ENCODE results near the gene PI4KB.

Gene PI4KB

DNA sequence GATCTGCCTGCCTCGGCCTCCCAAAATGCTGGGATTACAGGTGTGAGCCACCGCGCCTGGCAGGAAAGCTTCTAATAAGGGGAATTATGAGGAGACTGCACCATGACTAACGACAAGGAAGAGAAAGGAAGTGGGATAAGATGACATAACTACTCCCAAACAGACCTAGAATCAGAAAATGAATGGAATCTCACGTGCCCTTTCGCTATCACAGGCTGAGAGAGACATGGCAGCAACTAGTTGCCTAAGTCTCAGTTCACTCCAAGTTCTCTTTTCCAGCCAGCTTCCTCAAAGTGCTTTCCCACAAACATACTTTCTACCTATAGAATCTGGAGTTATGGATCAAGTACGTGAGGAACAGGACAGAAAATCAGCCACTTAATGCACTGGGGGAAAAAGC is 2.0 kb downstream of the PI4KB start:
- no peak for ATAC-seq
- TF ChIP-seq ZFP30 (CRISPR knock-in tag; IDR thresholded peaks at IDR 0.05) (no peak), RARB (CRISPR knock-in tag; IDR thresholded peaks at IDR 0.05) (no peak), OSR1 (CRISPR knock-in tag; IDR thresholded peaks at IDR 0.05) (no peak), CSDC2 (CRISPR knock-in tag; IDR thresholded peaks at IDR 0.05) (no peak), TOX (CRISPR knock-in tag; IDR thresholded peaks at IDR 0.05; ENCODE audit: borderline replicate concordance) (no peak), BACH2 (CRISPR knock-in tag; IDR thresholded peaks at IDR 0.05; ENCODE audit: borderline replicate concordance) (no peak), ISL1 (CRISPR knock-in tag; IDR thresholded peaks at IDR 0.05) (no peak), ESRRG (CRISPR knock-in tag; IDR thresholded peaks at IDR 0.05) (no peak)
- TF ChIP-seq, protein P1, sequence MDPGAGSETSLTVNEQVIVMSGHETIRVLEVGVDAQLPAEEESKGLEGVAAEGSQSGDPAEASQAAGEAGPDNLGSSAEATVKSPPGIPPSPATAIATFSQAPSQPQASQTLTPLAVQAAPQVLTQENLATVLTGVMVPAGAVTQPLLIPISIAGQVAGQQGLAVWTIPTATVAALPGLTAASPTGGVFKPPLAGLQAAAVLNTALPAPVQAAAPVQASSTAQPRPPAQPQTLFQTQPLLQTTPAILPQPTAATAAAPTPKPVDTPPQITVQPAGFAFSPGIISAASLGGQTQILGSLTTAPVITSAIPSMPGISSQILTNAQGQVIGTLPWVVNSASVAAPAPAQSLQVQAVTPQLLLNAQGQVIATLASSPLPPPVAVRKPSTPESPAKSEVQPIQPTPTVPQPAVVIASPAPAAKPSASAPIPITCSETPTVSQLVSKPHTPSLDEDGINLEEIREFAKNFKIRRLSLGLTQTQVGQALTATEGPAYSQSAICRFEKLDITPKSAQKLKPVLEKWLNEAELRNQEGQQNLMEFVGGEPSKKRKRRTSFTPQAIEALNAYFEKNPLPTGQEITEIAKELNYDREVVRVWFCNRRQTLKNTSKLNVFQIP (CRISPR knock-in tag; IDR thresholded peaks at IDR 0.05; ENCODE audit: borderline replicate concordance, low read depth): no peak
- TF ChIP-seq, protein P2, sequence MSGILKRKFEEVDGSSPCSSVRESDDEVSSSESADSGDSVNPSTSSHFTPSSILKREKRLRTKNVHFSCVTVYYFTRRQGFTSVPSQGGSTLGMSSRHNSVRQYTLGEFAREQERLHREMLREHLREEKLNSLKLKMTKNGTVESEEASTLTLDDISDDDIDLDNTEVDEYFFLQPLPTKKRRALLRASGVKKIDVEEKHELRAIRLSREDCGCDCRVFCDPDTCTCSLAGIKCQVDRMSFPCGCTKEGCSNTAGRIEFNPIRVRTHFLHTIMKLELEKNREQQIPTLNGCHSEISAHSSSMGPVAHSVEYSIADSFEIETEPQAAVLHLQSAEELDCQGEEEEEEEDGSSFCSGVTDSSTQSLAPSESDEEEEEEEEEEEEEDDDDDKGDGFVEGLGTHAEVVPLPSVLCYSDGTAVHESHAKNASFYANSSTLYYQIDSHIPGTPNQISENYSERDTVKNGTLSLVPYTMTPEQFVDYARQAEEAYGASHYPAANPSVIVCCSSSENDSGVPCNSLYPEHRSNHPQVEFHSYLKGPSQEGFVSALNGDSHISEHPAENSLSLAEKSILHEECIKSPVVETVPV (CRISPR knock-in tag; IDR thresholded peaks at IDR 0.05): no peak
- TF ChIP-seq, protein P3, sequence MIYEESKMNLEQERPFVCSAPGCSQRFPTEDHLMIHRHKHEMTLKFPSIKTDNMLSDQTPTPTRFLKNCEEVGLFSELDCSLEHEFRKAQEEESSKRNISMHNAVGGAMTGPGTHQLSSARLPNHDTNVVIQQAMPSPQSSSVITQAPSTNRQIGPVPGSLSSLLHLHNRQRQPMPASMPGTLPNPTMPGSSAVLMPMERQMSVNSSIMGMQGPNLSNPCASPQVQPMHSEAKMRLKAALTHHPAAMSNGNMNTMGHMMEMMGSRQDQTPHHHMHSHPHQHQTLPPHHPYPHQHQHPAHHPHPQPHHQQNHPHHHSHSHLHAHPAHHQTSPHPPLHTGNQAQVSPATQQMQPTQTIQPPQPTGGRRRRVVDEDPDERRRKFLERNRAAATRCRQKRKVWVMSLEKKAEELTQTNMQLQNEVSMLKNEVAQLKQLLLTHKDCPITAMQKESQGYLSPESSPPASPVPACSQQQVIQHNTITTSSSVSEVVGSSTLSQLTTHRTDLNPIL (CRISPR knock-in tag; IDR thresholded peaks at IDR 0.05; ENCODE audit: low read depth): no peak
- TF ChIP-seq, protein P4, sequence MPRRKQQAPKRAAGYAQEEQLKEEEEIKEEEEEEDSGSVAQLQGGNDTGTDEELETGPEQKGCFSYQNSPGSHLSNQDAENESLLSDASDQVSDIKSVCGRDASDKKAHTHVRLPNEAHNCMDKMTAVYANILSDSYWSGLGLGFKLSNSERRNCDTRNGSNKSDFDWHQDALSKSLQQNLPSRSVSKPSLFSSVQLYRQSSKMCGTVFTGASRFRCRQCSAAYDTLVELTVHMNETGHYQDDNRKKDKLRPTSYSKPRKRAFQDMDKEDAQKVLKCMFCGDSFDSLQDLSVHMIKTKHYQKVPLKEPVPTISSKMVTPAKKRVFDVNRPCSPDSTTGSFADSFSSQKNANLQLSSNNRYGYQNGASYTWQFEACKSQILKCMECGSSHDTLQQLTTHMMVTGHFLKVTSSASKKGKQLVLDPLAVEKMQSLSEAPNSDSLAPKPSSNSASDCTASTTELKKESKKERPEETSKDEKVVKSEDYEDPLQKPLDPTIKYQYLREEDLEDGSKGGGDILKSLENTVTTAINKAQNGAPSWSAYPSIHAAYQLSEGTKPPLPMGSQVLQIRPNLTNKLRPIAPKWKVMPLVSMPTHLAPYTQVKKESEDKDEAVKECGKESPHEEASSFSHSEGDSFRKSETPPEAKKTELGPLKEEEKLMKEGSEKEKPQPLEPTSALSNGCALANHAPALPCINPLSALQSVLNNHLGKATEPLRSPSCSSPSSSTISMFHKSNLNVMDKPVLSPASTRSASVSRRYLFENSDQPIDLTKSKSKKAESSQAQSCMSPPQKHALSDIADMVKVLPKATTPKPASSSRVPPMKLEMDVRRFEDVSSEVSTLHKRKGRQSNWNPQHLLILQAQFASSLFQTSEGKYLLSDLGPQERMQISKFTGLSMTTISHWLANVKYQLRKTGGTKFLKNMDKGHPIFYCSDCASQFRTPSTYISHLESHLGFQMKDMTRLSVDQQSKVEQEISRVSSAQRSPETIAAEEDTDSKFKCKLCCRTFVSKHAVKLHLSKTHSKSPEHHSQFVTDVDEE (CRISPR knock-in tag; IDR thresholded peaks at IDR 0.05): no peak

DNA sequence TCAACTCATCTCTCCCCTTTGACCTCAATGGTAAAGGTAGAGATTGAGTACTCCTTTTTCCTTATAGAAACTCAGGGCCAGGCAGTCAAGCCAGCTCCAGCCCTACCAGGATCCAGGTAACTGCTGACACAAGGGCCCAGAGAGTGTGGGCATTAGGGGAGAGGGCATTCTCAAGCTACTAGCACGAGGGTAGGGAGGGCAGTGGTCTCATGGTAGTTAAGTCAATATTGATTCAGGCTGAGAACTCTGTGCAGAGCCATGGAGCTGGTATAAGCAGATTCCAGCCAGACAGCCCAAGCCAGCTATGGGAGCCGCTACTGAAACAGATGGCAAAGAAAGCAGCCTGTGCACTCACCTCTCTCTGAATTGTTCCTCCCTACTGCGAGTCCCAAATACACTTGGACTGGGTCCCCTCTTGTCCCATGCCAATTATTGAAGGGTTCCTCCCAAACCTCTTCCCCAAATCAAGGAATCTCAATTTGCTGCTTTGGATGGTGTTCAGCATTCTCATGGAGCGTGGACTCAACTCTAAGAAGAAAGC is 2.8 kb downstream of the PI4KB start:
- ATAC-seq: no peak
- TF ChIP-seq GLIS3 (CRISPR knock-in tag; IDR thresholded peaks at IDR 0.05) (no peak), RARB (CRISPR knock-in tag; IDR thresholded peaks at IDR 0.05) (no peak), TCF4 (CRISPR knock-in tag; IDR thresholded peaks at IDR 0.05; ENCODE audit: borderline replicate concordance) (no peak), ARNTL (CRISPR knock-in tag; IDR thresholded peaks at IDR 0.05; ENCODE audit: borderline replicate concordance, low read depth) (no peak), CSDC2 (CRISPR knock-in tag; IDR thresholded peaks at IDR 0.05) (no peak), ZFP30 (CRISPR knock-in tag; IDR thresholded peaks at IDR 0.05) (no peak)
- TF ChIP-seq, protein P4 (CRISPR knock-in tag; IDR thresholded peaks at IDR 0.05): no peak

DNA sequence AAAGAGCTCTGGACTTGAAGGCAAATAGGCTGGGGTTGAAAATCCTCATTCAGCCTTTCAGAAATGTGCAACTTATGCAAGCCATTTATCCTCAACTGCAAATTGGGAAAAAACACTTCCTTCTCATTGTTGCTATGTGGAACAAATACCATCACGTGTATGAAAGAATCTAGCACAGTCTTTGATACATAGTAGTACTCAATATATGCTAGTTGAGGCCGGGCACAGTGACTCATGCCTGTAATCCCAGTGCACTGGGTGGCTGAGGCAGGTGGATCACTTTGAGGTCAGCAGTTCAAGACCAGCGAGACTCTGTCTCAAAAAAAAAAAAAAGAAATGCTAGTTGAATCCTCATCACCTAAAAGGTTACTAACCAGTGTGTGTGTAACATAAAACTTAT is 8.2 kb downstream of the PI4KB start:
- ATAC-seq: no peak
- no peak for TF ChIP-seq ZC3H10 (CRISPR knock-in tag; IDR thresholded peaks at IDR 0.05)
- no peak for TF ChIP-seq ZFP3 (CRISPR knock-in tag; IDR thresholded peaks at IDR 0.05)
- no peak for TF ChIP-seq ESRRG (CRISPR knock-in tag; IDR thresholded peaks at IDR 0.05)
- no peak for TF ChIP-seq OSR1 (CRISPR knock-in tag; IDR thresholded peaks at IDR 0.05)
- TF ChIP-seq, protein P3 (CRISPR knock-in tag; IDR thresholded peaks at IDR 0.05; ENCODE audit: low read depth): no peak
- TF ChIP-seq GLIS3 (CRISPR knock-in tag; IDR thresholded peaks at IDR 0.05): no peak
- TF ChIP-seq, protein P2 (CRISPR knock-in tag; IDR thresholded peaks at IDR 0.05): no peak
